ENCODE results near the gene ALB.

- no peak for TF ChIP-seq CTCF (IDR thresholded peaks at IDR 0.05)
- TF ChIP-seq POLR2A (IDR thresholded peaks at IDR 0.05): no peak
Observed at GRCh38 chr4:73401412-73401811, 2.7 kb upstream of the ALB start.
